Fibroblast of pulmonary artery (primary cell): ENCODE results near the gene NSUN3.

Experiments used
- DNase-seq: peaks from one replicate; pipeline ENCODE4 v3.0.0-alpha.2; 2010; ENCODE audit warnings: low read depth
- H3K4me3 ChIP-seq: replicated peaks from 2 replicates; pipeline ENCODE4 v1.5.1; 2011; ENCODE audit warnings: low read depth, mild to moderate bottlenecking, control low read depth, low read length, moderate library complexity
- TF ChIP-seq, protein P1 (sequence below): IDR thresholded peaks from 2 replicates; pipeline ENCODE4 v1.5.1; 2011; ENCODE audit warnings: mild to moderate bottlenecking, control low read depth, low read length, inconsistent platforms; ENCODE audit errors: missing control alignments

NSUN3 gene

DNA sequence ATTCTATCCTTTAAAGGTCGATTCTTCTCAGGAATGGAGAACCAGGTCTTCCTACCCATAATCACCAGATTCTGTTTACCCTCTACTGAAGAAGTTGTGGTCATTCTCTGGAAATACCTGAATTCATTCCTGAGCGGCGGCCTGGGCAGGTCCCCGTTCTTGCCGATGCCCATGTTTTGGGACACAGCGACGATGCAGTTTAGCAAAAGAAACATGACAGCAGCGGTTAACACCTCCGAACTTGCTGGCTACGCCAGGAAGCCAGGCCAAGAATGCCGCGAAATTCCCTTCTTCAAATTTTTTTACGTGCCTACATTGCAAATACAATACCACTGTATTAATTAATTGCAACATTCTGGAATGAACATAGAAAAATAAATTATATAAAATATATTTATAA, 1.6 kb upstream of the NSUN3 start:
- H3K4me3 ChIP-seq: no peak overlapping the region
- DNase-seq: no peak
- TF ChIP-seq, protein P1, sequence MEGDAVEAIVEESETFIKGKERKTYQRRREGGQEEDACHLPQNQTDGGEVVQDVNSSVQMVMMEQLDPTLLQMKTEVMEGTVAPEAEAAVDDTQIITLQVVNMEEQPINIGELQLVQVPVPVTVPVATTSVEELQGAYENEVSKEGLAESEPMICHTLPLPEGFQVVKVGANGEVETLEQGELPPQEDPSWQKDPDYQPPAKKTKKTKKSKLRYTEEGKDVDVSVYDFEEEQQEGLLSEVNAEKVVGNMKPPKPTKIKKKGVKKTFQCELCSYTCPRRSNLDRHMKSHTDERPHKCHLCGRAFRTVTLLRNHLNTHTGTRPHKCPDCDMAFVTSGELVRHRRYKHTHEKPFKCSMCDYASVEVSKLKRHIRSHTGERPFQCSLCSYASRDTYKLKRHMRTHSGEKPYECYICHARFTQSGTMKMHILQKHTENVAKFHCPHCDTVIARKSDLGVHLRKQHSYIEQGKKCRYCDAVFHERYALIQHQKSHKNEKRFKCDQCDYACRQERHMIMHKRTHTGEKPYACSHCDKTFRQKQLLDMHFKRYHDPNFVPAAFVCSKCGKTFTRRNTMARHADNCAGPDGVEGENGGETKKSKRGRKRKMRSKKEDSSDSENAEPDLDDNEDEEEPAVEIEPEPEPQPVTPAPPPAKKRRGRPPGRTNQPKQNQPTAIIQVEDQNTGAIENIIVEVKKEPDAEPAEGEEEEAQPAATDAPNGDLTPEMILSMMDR: no peak

DNA sequence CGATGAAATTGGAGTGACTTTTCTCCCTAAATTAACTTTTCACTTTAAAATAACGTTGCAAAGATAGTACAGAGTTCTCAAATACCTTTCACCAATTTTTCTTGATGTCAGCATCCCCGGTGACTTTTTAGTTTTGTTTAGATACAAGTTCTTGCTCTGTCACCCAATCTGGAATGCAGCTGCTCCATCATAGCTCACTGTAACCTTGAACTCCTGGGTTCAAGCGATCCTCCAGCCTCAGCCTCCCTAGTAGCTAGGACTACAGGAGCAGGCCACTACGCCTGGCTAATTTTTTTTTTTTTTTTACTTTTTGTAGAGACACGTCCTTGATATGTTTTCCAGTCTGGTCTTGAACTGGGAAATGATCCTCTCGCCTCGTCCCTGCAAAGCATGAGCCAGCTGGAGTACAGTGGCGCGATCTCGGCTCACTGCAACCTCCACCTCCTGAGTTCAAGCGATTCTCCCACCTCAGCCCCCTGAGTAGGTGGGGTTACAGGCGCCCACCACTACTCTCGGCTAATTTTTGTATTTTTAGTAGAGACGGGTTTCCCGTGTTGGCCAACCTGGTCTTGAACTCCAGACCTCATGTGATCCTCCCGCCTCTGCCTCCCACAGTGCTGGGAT, 747 bp downstream of the NSUN3 start:
- no peak for DNase-seq
- TF ChIP-seq, protein P1: no peak
- peak overlapping the region; percentile 77 for H3K4me3 ChIP-seq

DNA sequence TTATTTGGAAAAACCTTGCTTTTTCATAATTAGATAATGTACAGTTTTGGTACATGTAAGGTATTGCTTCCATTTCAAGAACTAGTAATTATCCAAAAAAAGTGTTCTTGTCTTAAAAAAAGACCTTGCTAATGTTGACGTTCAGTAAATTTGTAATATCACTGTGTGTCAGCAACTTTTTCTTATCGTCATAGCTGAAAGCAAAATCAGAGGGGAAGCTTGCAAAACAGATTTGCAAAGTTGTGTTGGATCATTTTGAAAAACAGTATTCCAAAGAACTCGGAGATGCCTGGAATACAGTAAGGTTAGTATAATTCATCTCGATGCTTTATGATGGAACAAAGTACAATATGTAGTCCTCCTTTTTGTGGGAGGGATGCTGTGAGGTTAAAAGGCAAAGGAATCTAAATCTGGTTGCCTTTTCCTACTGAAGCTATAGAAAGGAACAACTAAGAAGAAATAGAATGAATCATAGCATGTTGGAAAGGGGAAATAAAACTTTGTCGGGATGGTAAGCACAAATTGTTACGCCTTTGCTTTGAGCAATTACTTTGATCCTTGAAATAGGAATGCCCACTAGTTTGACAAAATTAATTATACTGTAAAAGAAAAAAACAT, 1.5 kb downstream of the NSUN3 start:
- DNase-seq: no peak
- TF ChIP-seq, protein P1: no peak
- peak overlapping the region; percentile 6 for H3K4me3 ChIP-seq

DNA sequence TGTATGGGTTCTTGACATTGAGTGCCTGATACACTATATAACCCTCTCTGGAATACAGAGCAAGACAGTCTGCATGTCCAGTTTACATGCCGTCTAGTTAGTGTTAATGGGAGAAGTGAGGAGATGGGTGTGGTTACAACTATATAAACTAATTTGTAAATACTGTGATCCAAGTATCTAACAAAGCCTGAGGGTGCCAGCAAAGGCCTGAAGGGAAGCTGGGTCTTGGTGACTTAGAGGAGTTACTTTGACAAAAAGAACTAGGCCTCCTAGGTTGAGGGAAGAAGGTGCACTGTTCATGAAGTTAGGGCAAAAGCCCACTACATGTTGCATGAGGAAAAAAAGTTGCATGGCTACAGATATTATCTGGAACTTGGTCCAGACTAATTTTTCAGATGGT, 2.3 kb downstream of the NSUN3 start:
- no peak overlapping the region for H3K4me3 ChIP-seq
- no peak for DNase-seq

DNA sequence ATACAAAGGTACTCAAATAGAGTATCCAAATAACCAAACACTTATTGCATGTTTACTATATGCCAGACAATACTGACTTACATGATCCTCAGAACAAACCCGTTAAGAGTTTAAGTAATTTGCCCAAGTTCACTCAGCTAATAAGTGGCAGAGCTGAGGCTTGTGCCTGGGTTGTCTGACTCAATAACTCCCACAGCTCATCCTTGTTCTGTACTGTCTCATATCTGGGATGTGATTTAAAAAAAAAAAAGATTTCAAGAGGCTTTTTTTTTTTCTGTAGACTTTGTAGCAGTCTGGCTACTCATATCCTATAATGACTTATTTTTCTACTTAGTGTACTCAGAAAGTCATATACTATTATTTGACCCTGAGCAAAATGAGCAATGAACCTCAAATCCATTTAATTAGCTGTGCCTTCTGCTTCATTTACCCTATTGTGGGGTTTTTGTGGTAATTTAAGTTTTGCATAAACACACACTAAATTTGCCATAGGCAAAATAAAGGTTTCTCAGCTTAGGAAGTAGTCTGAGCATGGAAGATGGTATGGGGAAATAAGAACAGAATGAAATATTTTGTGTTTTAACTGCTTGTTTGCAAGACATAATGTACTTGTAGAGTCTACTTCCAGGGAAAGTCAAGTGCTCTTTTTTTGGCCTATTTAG, 3.1 kb downstream of the NSUN3 start:
- no peak for DNase-seq
- H3K4me3 ChIP-seq: no peak overlapping the region
- TF ChIP-seq, protein P1: no peak

More for the DNA sequence above, 2.3 kb downstream of the NSUN3 start:
- TF ChIP-seq, protein P1: no peak

DNA sequence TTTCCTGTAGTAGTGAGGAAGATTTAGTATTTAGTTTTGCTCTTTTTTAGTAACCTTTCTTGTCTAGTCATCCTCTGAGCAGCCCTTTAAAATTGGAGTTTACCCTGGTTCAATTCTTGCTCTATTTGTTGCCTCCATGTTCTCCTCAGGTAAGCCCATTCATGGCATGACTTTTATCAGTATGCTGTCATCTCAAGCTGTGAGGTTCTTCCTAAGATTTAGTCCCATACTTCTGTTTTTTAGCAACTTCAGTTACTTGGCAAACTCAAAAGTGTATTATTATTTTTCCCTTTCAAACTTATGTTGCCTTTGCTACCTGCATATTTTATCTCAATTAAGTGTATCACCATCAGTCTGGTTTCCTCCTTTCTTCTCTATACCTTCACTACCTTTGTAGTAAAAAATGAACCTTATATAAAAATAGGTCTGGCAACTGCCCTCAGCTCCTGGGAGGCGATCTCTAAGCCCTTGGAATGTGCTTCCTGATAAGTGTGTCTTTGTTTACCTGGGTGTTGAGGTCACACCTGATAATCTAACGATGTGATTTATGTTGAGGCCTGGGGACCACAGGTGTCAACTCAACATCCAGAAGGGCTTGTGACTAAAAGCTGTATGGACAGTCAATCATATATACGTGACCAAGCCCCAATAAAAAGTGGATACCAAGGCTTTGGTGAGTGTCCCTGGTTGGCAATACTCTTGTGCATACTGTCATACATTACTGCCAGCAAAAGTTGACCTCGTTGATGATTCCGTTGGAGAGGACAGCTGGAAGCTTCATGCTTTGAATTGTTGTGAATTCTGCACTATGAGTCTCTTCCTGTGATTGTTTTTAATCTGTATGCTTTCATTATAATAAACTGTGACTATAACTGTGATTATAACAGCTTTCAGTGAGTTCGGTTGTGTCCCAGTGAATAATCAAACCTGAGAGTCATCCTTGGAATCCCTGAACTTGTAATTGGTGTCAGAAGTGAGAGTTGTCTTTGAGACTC, 3.9 kb downstream of the NSUN3 start:
- H3K4me3 ChIP-seq: no peak overlapping the region
- DNase-seq: peak; percentile 57
- TF ChIP-seq, protein P1: no peak
